Choroid plexus epithelial cell (primary cell): Measurements from ENCODE around the gene ARMH2.

Experiments used
- DNase-seq: peaks from one replicate; pipeline ENCODE4 v3.0.0-alpha.2; 2010; ENCODE audit warnings: low read depth
- H3K4me3 ChIP-seq: 2 replicates; pipeline ENCODE4 v1.5.1; 2011; ENCODE audit warnings: low read depth, mild to moderate bottlenecking, control low read depth, low read length, moderate library complexity
- CTCF ChIP-seq: conservative IDR thresholded peaks from 2 replicates; pipeline ENCODE4 v1.5.1; 2011; ENCODE audit warnings: low read depth, mild to moderate bottlenecking, control low read depth, inconsistent platforms, low read length, moderate library complexity

The ARMH2 gene

GRCh38 chr6:24797596-24798216 lies 1.0 kb downstream of the ARMH2 start:
- peak; percentile 61 for DNase-seq
- H3K4me3 ChIP-seq, result no peak overlapping the region
- no peak for TF ChIP-seq CTCF

- TF ChIP-seq CTCF, result no peak
- no peak for DNase-seq
- H3K4me3 ChIP-seq, result no peak overlapping the region
Observed at GRCh38 chr6:24796616-24797290, 2.0 kb downstream of the ARMH2 start.

- DNase-seq, result peak; percentile 40
- no peak for TF ChIP-seq CTCF
- no peak overlapping the region for H3K4me3 ChIP-seq
Observed at GRCh38 chr6:24795106-24795505, 3.6 kb downstream of the ARMH2 start.

- DNase-seq, result no peak
- H3K4me3 ChIP-seq, result no peak overlapping the region
- TF ChIP-seq CTCF, result no peak
Observed at GRCh38 chr6:24788031-24788665, 10.6 kb downstream of the ARMH2 start.

GRCh38 chr6:24780206-24780605 lies 18.5 kb downstream of the ARMH2 start:
- H3K4me3 ChIP-seq, result no peak overlapping the region
- TF ChIP-seq CTCF, result no peak
- DNase-seq, result no peak

GRCh38 chr6:24779416-24780016 lies 19.2 kb downstream of the ARMH2 start:
- no peak overlapping the region for H3K4me3 ChIP-seq
- DNase-seq, result peak; percentile 41
- no peak for TF ChIP-seq CTCF
